ENCODE data around the gene IFNL2.
"Not testable (repeated sequence)": the region's sequence is repeated elsewhere in the genome, so short reads cannot be mapped to it uniquely, and the experiment has no call there.

IFNL2 gene

GRCh38 chr19:39237200-39238184 is 30.7 kb upstream of the IFNL2 start:
- Histone ChIP-seq H3K4me3 (ENCODE audit: low read depth, low read length) (no peak overlapping the region), H3K27ac (no peak overlapping the region), H3K9me3 (ENCODE audit: severe bottlenecking) (no peaks in the 10 kb centered on the region), H3K27me3 (ENCODE audit: insufficient read depth, low read depth, severe bottlenecking) (no peaks in the 10 kb centered on the region), H3K36me3 (no peaks in the 10 kb centered on the region)
- peak; percentile 20 for DNase-seq
- no peak for TF ChIP-seq CTCF (IDR thresholded peaks at IDR 0.05; ENCODE audit: low read depth, low read length)

GRCh38 chr19:39238209-39238608 is 30.0 kb upstream of the IFNL2 start:
- no peak overlapping the region for H3K27ac ChIP-seq
- no peaks in the 10 kb centered on the region for H3K9me3 ChIP-seq (ENCODE audit: severe bottlenecking)
- DNase-seq, result no peak
- no peak overlapping the region for H3K4me3 ChIP-seq (ENCODE audit: low read depth, low read length)
- TF ChIP-seq CTCF (IDR thresholded peaks at IDR 0.05; ENCODE audit: low read depth, low read length), result no peak
- no peaks in the 10 kb centered on the region for H3K36me3 ChIP-seq
- no peaks in the 10 kb centered on the region for H3K27me3 ChIP-seq (ENCODE audit: insufficient read depth, low read depth, severe bottlenecking)

- Histone ChIP-seq H3K27ac (no peak overlapping the region), H3K4me3 (ENCODE audit: low read depth, low read length) (no peak overlapping the region), H3K27me3 (ENCODE audit: insufficient read depth, low read depth, severe bottlenecking) (no peaks in the 10 kb centered on the region), H3K9me3 (ENCODE audit: severe bottlenecking) (no peaks in the 10 kb centered on the region), H3K36me3 (no peaks in the 10 kb centered on the region)
- no peak for TF ChIP-seq CTCF (IDR thresholded peaks at IDR 0.05; ENCODE audit: low read depth, low read length)
- no peak for DNase-seq
Measured at GRCh38 chr19:39238944-39239343, 29.3 kb upstream of the IFNL2 start.

- no peaks in the 10 kb centered on the region for H3K27me3 ChIP-seq (ENCODE audit: insufficient read depth, low read depth, severe bottlenecking)
- no peak for DNase-seq
- no peak for TF ChIP-seq CTCF (IDR thresholded peaks at IDR 0.05; ENCODE audit: low read depth, low read length)
- no peaks in the 10 kb centered on the region for H3K9me3 ChIP-seq (ENCODE audit: severe bottlenecking)
- no peaks in the 10 kb centered on the region for H3K36me3 ChIP-seq
- H3K27ac ChIP-seq, result no peak overlapping the region
- H3K4me3 ChIP-seq (ENCODE audit: low read depth, low read length), result no peak overlapping the region
Measured at GRCh38 chr19:39240421-39240820, 27.8 kb upstream of the IFNL2 start.

GRCh38 chr19:39243741-39244140 is 24.5 kb upstream of the IFNL2 start:
- not testable (repeated sequence) for DNase-seq; H3K36me3 ChIP-seq; H3K27me3 ChIP-seq (ENCODE audit: insufficient read depth, low read depth, severe bottlenecking); H3K27ac ChIP-seq; H3K9me3 ChIP-seq (ENCODE audit: severe bottlenecking); H3K4me3 ChIP-seq (ENCODE audit: low read depth, low read length)

GRCh38 chr19:39244410-39245100 is 23.6 kb upstream of the IFNL2 start, which contains the start of gene IFNL3:
IFNL3 (minus strand) TSS chr19:39245006; CDS start chr19:39244967, 39 bp downstream.
- H3K27ac ChIP-seq; H3K9me3 ChIP-seq (ENCODE audit: severe bottlenecking); H3K36me3 ChIP-seq; DNase-seq; H3K27me3 ChIP-seq (ENCODE audit: insufficient read depth, low read depth, severe bottlenecking); H3K4me3 ChIP-seq (ENCODE audit: low read depth, low read length): not testable (repeated sequence)

GRCh38 chr19:39245166-39245565 is 23.0 kb upstream of the IFNL2 start:
- not testable (repeated sequence) for H3K4me3 ChIP-seq (ENCODE audit: low read depth, low read length); H3K27ac ChIP-seq; H3K9me3 ChIP-seq (ENCODE audit: severe bottlenecking); DNase-seq; H3K27me3 ChIP-seq (ENCODE audit: insufficient read depth, low read depth, severe bottlenecking); H3K36me3 ChIP-seq

Data from WERI-Rb-1 (cell line).